ENCODE data around the gene ATXN3L.

DNA sequence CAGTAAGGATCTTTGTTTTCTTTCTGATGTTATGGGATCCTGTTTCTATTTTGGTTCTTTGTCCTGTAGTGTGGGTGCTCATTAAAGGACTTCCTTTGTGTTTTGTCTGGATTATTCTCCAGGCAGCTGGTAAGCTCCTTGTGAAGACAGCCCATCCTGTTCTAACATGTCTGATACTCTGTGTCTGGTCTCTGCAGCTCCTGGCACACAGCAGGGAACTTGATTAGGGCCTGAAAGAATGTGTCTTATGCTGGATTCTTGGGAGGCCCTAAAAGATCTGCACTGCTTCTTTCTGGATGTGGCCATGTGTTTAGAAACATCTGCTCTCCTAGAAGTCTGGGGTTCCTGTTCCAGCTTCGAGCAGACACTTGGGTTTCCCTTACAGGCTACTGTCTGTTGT lies 38.1 kb upstream of the ATXN3L start:
- TF ChIP-seq POLR2AphosphoS5 (IDR thresholded peaks at IDR 0.05; ENCODE audit: low read depth, low read length), result no peak
- TF ChIP-seq POLR2A (IDR thresholded peaks at IDR 0.05; ENCODE audit: low read depth, low read length), result no peak
